Fibroblast of skin of left biceps (primary cell): Measurements from ENCODE around the gene PRPF8.
A peak's percentile ranks its signal among the peaks of the same experiment; 100 is the strongest.

Experiments used
- DNase-seq, 2 experiments: peaks; one replicate each; pipeline ENCODE4 v3.0.0-alpha.2; 2013; ENCODE audit warnings: low read depth in 2 of 2

The PRPF8 gene

DNA sequence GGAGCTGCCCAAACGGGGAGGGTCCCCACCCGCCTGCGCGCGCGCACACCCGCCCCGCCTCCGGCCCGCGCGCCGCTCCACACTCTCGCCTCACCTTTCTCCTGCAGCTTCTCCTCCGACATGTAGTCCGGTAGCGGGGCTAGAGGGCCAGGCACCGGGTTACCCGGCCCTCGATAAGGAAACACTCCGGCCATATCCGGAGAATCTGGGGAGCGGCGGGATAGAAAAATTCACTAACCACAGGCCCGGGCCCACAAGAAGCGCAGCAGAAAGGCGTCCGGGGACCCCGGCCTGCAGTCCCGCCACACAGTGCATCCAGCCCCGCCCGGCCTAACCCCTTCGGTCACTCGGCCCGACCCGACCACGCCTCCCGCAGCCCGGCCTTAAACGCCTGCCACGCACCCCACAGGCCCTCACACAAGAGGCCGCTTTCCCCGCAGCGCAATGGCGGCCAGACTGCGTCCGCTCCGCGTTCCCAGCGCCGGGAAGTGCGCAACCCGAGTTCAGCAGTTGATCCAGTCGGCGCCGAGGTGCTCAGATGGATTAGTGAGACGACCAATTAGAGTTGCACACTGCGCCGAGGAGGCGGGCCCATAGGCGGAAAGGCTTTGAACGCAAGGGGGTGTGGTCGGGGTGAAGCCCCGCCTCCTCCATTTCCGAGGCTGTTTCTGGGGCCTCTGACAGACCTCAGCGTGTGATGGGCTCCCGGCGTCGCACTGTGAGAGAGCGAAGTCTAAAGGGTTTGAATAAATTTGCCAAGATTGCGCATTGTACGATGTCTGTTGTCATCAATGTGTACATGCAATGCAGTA lies at the start of gene PRPF8:
Gene PRPF8, minus strand, starts transcription at position 490 of the 812 bp plus-strand sequence. Its CDS starts 296 bp downstream, at position 194.
- peak; percentile 89 to 92 for DNase-seq

DNA sequence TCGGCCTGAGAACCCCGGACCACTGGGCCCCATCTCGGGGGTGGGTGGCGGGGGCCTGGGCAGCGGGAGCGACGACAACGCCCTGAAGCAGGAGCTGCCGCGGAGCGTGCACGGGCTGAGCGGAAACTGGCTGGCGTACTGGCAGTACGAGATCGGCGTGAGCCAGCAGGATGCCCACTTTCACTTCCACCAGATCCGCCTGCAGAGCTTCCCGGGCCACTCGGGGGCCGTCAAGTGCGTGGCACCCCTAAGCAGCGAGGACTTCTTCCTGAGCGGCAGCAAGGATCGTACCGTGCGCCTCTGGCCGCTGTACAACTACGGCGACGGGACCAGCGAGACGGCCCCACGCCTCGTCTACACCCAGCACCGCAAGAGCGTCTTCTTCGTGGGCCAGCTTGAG lies 49.1 kb upstream of the PRPF8 start:
- DNase-seq, result no peak

DNA sequence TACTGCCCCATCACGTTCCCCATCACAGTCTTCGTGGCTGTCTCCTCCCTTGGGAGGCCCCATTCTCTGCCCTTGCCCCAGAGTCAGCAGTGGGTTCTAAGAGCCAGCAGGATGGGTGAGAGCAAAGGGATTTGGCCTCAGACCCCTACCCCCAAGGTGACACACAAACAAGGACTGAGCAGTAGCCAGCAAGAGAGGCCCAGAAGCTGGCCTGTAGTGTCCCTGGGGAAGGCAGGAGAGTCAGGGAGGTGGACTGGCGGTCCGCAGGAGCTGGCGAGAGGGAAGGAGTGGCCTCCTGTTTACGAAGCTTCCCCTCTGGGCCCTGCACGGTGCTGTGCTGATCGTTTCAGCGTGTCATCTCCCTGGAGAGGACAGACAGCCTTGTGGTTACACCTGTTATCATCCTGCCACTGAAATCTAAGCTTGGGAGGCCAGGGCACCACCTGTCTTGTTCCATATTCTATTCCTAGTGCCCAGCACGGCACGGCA lies 48.2 kb upstream of the PRPF8 start:
- no peak for DNase-seq

DNA sequence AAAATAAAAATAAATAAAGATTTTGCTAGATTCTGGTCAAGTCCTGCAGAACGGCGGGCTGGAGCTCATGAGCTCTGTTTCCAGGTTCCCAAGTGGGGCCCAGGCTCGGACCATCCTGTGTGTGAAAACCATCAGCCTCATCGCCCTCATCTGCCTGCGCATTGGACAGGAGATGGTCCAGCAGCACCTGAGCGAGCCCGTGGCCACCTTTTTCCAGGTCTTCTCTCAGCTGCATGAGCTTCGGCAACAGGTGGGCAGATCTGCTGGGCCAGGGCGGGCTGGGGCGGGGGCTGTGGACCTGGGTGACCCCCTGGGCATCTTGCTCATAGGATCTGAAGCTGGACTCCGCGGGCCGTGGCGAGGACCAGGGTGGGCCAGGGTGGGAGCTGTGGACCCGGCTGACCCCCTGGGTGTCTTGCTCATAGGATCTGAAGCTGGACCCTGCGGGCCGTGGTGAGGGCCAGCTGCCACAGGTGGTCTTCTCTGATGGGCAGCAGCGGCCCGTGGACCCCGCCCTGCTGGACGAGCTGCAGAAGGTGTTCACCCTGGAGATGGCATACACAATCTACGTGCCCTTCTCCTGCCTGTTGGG lies 47.7 kb upstream of the PRPF8 start:
- no peak for DNase-seq

DNA sequence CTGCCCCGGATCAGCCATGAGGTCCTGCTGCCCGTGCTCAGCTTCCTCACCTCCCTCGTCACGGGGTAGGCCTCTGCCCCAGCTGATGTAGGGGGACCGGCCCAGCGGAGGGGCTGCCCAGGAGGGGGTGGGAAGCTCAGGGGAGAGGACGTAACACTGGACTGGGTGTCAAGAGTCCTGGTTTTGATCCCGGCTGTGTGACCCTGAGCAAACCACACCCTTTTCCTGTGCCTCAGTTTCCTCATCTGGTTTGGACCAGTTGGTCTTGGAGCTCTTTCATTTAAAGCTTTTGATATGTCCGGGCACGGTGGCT lies 46.5 kb upstream of the PRPF8 start:
- DNase-seq, result no peak

DNA sequence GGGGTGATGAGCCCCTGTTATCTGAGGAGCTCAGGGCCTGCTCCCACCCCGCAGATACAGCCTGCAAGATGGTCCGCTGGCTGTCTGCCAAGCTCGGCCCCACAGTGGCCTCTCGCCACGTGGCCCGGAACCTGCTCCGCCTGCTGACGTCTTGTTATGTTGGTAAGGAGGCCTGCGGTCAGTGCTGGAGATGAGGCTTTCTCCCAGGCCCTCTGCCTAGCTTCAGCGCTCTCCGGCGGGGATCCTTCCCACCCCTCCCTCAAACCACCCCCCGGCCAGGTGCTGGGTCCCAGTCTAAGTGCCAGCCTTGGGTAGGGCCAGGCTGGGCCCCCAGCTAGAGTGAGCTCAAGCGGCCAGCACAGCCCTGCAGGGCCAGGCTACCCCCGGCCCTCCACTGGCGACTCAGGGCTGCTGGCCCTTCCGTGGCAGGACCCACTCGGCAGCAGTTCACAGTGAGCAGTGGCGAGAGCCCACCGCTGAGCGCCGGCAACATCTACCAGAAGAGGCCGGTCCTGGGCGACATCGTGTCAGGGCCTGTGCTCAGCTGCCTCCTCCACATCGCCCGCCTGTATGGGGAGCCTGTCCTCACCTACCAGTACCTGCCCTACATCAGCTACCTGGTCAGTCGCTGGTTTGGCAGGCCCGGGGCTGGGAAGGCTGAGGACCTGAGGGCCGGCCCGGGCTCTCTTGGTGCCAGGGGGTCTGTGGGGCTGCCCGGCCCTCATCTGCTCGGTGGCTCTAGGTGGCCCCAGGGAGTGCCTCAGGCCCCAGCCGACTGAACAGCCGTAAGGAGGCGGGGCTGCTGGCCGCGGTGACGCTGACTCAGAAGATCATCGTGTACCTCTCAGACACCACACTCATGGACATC lies 45.9 kb upstream of the PRPF8 start:
- no peak for DNase-seq

DNA sequence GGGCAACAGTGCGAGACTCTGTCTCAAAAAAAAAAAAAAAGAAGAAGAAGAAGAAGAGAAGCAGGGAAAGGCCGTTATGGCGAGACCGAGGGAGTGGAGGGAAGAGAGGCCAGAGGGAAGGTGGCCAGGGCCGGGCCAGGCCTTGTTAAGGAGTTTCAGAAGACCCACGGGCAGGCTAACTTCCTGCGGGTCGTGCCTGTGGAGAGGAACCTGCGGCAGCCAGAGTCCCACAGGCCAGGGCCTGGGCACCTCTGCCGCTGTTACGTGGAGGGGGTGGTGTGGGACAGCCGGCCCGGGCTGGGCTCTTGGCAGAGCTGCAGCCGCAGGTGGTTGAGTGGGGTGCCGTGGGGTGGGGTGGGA lies 45.3 kb upstream of the PRPF8 start:
- DNase-seq, result no peak

DNA sequence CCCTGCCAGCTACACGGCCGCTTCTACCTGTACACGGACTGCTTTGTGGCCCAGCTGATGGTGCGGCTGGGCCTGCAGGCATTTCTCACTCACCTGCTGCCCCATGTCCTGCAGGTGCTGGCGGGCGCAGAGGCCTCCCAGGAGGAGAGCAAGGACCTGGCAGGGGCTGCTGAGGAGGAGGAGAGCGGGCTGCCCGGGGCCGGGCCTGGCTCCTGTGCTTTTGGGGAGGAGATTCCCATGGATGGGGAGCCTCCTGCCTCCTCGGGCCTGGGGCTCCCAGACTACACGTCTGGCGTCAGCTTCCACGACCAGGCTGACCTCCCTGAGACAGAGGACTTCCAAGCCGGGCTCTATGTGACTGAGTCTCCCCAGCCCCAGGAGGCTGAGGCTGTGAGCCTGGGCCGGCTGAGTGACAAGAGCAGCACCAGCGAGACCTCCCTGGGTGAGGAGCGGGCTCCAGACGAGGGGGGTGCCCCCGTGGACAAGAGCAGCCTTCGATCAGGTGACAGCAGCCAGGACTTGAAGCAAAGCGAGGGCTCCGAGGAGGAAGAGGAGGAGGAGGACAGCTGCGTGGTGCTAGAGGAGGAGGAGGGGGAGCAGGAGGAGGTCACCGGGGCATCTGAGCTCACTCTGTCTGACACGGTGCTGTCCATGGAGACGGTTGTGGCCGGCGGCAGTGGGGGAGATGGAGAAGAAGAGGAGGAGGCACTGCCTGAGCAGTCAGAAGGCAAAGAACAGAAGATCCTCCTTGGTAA lies 43.4 kb upstream of the PRPF8 start:
- DNase-seq, result no peak

DNA sequence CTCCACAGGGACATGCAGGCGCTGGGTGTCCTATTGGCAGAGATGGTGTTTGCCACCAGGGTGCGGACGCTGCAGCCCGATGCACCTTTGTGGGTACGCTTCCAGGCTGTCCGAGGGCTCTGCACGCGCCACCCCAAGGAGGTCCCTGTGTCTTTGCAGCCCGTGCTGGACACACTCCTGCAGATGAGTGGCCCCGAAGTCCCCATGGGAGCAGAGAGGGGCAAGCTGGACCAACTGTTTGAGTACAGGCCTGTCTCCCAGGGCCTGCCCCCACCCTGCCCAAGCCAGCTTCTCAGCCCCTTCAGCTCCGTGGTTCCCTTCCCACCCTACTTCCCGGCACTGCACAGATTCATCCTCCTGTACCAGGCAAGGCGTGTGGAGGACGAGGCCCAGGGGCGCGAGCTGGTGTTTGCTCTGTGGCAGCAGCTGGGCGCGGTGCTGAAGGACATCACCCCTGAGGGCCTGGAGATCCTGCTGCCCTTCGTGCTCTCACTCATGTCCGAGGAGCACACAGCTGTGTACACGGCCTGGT lies 42.7 kb upstream of the PRPF8 start:
- DNase-seq, result no peak

DNA sequence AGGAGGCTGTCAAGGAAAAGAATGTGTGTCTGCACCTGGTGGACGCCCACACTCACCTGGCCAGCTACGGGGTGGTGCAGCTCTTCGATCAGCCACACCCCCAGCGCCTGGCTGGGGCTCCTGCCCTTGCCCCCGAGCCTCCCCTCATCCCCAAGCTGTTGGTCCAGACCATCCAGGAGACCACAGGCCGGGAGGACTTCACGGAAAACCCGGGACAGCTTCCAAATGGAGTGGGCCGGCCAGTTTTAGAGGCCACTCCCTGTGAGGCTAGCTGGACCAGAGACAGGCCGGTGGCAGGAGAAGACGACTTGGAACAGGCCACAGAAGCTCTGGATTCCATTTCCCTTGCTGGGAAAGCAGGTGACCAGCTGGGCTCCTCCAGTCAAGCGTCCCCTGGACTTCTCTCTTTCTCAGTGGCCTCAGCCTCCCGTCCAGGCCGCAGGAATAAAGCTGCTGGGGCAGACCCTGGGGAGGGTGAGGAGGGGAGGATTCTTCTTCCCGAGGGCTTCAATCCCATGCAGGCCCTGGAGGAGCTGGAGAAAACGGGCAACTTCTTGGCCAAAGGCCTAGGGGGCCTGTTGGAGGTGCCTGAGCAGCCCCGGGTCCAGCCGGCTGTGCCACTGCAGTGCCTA lies 42.1 kb upstream of the PRPF8 start:
- no peak for DNase-seq

DNA sequence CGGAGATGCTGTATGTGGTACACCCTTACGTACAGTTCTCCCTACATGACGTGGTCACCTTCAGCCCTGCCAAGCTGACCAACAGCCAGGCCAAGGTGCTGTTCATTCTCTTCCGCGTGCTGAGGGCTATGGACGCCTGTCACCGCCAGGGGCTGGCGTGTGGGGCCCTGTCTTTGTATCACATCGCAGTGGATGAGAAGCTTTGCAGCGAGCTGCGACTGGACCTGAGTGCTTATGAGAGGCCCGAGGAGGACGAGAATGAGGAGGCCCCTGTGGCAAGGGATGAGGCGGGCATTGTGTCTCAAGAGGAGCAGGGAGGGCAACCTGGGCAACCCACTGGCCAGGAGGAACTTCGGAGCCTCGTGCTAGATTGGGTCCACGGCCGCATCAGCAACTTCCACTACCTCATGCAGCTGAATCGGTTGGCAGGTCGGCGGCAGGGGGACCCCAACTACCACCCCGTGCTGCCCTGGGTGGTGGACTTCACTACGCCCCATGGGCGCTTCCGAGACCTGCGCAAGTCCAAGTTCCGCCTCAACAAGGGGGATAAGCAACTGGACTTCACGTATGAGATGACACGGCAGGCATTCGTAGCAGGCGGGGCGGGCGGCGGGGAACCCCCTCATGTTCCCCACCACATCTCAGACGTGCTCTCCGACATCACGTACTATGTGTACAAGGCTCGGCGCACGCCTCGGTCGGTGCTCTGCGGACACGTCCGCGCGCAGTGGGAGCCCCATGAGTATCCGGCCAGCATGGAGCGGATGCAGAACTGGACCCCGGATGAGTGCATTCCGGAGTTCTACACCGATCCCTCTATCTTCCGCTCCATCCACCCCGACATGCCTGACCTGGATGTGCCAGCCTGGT lies 41.2 kb upstream of the PRPF8 start:
- DNase-seq, result no peak

DNA sequence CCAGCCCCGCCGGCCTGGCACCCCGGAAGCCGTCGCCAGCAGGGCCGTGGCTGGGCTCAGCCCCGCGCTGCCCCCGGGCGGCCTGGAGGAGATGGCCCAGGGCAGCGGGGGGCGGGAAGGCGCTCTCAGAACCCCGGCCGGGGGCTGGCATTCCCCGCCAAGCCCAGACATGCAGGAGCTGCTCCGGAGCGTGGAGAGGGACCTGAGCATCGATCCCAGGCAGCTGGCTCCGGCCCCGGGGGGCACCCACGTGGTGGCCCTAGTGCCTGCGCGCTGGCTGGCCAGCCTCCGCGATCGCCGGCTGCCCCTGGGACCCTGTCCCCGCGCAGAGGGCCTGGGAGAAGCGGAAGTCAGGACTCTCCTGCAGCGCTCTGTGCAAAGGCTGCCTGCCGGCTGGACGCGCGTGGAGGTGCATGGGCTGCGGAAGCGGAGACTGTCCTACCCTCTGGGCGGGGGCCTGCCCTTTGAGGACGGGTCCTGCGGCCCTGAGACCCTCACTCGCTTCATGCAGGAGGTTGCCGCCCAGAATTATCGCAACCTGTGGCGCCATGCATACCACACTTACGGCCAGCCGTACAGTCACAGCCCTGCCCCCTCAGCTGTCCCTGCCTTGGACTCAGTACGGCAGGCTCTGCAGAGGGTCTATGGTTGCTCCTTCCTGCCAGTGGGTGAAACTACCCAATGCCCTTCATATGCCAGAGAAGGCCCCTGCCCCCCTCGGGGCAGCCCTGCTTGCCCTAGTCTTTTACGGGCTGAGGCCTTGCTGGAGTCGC lies 40.4 kb upstream of the PRPF8 start:
- DNase-seq, result no peak

DNA sequence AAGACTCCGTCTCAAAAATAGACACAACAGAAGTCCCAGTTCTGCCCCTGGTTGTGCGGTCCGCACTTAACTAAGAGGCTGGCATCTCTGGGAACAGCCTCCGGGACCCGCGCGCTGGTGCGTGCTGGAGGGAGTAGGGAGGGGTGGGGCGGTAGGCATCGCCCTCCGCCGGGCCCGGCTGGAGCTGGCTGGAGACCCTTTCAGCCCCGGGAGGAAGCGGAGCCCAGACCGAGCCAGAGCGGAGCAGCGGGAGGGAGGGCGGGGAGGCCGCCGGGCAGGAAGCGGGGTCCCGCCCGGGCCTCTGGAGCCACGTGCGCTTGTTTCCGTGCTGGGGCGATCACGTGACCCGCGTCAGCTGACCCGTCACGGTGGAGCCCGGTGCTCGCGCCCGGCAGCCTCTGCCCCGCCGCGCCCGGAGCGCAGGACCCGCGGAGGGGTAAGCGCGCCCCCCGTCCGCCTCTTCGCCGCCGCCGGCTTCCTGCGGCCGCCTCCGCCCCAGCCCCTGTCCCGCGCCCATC lies 39.7 kb upstream of the PRPF8 start, which contains the start of gene WDR81:
Gene WDR81, plus strand, starts transcription at position 354 of the 518 bp plus-strand sequence. CDS start 256 bp downstream, outside the sequence.
- DNase-seq, result peak in 1 of 2 experiments; percentile 53

DNA sequence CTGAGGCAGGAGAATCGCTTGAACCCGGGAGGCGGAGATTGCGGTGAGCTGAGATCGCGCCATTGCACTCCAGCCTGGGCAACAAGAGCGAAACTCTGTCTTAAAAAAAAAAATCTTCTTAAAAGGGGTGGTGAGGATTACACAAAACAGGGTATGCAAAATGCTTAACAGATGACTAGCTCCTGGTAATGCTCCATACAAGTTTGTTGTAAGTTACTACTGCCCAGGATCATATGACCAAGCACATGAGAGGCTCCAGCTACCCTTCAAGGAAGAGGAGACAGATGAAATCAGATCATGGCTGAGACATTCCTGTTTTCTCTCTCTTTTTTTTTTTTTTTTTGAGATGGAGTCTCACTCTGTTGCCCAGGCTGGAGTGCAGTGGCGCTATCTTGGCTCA lies 37.4 kb upstream of the PRPF8 start:
- peak in 1 of 2 experiments; percentile 55 for DNase-seq

DNA sequence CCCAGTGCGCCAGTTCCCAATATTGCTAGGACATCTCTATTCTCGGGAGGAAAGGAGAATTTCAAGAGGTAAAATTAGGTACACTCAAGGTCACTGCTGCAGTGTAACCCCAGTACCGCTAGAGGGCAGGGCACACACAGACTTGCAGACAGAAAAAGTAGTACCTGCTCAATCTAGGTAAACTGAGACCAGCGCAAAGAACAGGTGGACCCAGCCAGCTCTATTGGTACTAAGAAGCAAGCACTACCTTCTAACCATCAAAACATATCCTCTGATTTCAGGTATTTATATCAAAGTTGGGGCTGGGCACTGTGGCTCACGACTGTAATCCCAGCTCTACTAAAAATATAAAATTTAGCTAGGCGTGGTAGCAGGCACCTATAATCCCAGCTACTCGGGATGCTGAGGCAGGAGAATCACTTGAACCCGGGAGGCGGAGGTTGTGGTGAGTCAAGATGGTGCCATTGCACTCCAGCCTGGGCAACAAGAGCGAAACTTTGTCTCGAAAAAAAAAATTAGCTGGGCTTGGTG lies 36.3 kb upstream of the PRPF8 start:
- DNase-seq, result no peak

DNA sequence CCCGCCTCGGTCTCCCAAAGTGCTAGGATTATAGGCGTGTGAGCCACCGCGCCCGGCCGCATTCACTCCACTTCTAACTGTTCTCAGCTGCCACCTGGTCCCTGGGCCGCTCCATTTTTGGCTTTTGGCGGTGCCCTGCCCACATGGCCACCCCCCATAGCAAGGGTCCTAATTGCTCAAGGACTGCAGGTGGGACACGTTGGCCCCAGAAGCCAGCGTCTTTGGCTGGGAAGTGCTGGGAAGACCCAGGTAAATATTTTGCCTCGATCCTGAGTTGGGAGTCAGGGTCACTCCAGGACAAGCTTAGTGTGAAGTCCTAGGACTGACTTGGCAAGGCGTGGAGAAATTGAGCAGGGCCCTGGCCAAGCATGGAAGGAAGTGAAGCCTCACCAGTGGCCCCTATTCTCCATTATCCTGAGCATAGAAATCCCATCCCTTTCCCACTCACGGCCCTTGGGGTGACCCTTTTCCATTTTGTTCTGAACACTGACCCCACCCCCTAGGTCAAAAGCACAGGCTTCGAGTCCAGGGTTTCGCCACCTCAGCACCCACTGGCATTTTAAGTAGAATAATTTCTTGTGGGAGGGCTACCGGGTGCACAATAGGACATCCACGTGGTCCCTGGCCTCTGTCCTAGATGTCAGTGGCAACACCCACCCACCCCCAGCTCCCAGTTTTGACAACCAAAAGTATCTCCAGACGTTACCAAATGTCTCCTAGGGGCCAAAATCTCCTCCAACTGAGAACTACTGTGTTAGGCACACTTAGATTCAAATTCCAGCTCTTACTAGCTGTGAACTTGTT lies 33.9 kb upstream of the PRPF8 start:
- no peak for DNase-seq

DNA sequence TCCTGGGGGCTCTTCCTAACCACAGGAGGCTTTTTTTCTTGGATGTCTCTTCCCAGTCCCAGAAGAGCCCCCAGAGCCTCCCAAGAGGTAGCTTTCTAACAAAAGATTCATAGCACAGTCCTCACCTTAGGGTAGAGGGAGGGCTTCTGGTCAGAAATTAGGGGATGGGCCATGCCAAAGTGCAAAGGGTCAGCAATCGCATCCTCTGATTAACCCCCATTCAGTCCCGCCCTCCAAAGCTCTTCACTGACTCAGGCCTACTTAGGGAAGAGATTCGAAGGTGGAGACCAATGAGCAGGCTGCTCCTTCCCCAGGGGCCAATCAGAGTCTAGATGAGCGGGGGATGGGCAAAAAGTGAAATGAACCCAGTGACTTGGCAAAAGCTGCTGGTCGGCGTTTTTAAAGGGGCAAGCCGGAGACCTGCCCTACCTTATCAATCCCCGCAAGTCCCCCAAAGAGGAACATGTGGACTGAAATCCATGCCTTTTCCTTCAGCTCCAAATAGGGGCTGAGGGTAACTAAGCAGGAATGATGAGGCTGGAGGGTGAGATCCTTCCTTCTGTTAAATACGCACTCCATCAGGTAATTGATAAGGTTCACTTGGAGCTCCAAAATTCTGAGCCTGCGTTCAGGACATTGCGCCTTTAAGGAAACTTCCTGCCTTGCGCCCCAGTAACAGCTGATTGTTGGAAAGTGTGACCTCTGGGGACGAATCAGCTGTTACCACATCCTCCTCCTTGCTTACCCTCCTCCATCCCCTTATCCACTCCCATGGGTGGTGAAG lies 32.4 kb upstream of the PRPF8 start:
- DNase-seq, result peak; percentile 97
